GM12874 (cell line): Measurements from ENCODE around the gene UGT1A1.

Experiments used
- TF ChIP-seq, protein P1 (sequence below): IDR thresholded peaks from 2 replicates; pipeline ENCODE4 v1.5.1; 2011; ENCODE audit warnings: low read depth, mild to moderate bottlenecking, control low read depth, low read length, moderate library complexity; ENCODE audit not compliant: insufficient read depth

The UGT1A1 gene

DNA sequence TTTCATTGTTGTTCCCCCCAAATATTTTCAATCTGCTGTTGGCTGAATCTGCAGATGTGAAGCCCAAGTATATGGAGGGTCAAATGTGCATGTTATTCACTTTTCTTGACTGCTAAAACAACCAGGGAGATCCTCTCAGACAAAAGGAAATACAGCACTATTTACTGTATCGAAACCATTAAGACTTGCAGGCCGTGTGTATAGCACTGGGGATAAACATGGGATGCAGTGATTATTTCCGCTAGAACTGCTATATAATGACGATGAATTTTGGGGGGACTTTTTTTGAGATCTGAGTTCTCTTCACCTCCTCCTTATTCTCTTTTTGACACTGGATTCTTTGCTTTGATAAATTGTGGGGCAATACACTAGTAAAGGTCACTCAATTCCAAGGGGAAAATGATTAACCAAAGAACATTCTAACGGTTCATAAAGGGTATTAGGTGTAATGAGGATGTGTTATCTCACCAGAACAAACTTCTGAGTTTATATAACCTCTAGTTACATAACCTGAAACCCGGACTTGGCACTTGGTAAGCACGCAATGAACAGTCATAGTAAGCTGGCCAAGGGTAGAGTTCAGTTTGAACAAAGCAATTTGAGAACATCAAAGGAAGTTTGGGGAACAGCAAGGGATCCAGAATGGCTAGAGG lies 3.5 kb upstream of the UGT1A1 start:
- TF ChIP-seq, protein P1, sequence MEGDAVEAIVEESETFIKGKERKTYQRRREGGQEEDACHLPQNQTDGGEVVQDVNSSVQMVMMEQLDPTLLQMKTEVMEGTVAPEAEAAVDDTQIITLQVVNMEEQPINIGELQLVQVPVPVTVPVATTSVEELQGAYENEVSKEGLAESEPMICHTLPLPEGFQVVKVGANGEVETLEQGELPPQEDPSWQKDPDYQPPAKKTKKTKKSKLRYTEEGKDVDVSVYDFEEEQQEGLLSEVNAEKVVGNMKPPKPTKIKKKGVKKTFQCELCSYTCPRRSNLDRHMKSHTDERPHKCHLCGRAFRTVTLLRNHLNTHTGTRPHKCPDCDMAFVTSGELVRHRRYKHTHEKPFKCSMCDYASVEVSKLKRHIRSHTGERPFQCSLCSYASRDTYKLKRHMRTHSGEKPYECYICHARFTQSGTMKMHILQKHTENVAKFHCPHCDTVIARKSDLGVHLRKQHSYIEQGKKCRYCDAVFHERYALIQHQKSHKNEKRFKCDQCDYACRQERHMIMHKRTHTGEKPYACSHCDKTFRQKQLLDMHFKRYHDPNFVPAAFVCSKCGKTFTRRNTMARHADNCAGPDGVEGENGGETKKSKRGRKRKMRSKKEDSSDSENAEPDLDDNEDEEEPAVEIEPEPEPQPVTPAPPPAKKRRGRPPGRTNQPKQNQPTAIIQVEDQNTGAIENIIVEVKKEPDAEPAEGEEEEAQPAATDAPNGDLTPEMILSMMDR = no peak

DNA sequence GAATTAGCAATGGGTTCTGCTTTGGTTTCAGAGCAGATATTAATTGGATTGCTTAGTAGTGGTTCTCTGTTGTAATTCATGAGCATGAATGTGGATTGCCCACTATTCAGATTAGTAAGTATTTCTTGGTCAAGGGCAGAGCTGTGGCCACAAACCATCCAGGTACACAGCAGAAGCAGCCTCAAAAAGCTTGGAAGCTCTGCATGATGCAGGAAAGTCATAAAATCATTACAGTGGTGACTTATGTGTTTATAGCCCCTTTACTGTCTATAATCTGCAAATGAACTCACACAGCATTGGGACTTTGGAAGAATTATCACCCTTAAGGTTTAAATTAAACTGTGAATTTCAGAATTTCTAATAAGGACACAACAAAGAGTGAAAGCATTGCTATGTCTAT lies 1.9 kb upstream of the UGT1A1 start:
- TF ChIP-seq, protein P1 = no peak

DNA sequence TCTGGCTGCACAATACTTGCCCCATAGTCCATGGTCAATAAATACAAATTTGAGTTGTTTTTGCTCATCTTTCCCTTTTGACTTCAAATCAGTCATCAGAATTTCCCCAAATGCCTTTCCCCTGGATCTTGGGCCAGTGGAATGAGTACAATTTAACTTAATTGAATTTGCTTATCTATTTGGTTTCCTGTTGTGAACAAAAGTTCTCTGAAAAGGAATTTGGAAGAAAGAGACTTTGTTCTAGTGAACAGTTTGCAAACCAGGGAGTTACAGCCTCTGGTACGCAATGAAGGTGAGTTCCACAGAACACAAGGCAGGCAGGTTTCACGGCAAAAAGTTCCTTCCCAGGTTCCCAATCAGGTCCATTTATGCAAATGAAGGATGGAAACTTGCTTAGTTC lies 1.2 kb upstream of the UGT1A1 start:
- TF ChIP-seq, protein P1 = no peak

DNA sequence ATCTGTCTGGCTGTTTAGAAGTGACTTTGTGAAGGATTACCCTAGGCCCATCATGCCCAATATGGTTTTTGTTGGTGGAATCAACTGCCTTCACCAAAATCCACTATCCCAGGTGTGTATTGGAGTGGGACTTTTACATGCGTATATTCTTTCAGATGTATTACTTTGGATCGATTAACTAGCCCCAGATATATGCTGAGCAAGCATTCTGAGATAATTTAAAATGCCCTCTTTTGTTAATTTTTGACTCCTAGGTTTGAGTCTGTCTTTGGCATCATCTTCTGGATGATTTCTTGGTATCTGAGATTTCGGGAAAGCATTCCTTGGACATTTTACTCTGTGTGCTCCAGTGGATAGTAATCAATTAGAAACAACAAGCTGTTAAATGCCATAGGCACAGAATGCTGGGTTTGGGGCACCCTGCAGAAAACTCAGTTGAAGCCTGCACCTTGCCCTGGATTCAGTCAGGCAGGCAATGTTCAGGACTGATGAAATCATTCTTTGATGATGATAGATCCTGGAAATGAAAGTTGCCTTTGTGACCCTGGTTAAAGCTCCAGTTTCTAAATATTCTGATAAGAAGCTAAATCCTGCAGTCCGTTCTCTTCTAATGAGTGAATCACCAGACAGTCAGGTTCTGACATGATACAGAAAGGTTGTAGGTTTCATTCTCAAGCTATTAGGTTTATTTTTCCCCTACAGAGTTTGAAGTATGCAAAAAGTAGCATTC lies 1.1 kb downstream of the UGT1A1 start:
- TF ChIP-seq, protein P1 = no peak

DNA sequence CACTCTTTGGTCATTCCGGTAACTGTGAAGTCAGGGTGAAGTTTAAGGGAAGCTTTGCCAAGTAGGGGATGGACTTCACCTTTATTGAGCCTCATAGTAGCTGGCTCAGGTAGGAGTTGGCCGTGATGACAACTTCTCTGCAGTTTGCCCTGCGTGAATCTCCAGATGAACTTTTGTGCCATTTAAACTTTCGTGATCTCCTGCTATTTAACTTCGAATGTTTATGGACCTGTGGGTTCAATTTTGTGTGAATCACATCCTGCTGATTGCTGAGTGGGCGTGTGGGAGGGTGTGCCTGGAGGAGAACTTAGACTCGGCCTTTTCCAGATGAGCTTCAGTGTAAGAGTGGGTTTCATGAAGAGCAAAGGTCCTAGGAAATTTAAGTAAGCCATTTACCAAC lies 4.2 kb downstream of the UGT1A1 start:
- TF ChIP-seq, protein P1 = no peak

DNA sequence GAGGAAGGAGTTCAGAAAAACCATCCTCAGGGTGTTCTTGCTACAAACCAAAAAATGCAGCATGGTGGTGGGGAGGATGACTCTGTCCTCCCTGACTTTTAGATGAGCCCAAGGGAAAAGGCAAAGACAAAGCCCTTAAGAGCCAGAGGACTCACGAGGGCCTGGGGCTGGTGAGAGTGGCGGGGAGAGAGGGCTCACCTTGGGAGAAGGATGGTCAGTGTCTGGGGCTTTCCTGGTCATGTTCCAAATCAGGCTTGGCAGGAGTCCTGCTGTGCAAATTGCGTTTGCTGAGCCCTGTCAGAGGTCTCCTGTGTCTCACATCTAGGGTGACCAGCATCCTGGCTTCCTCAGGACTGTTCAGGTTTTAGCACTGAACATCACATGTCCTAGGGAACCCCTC lies 4.7 kb downstream of the UGT1A1 start:
- TF ChIP-seq, protein P1 = no peak

DNA sequence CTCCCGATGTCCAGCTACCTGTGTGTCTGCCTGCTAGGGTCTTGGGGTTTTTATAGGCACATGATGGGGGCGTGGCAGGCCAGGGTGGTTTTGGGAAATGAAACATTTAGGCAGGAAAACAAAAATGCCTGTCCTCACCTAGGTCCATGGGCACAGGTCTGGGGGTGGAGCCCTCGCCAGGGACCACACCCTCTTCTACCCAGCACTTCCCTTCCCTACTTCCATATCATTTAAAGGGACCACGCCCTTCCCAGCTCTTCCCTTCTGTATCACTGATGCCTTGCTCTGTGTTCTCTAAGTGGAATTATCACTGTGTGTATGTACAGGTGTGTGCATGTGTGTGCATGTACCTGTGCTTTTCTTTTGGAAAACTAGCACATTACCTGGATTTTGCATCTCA lies 6.3 kb downstream of the UGT1A1 start:
- TF ChIP-seq, protein P1 = no peak
